Measurements from ENCODE around the gene CCDC138.

DNA sequence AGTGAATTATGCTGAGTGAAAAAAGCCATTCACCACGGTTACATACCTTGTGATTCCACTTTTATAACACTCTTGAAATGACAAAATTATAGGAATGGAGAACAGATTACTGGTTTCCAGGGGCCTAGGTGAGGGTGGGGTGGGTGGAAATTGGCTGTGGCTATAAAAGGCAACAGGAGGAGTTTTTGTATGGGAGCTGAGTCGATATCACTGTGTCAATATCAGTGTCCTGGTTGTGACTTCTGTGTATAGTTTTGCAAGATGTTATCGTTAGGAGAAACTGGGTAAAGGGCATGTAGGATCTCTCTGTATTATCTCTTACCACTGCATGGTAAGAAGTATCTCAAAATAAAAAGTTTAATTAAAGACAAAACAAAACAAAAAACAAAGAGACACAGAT, 118.1 kb downstream of the CCDC138 start:
- TF ChIP-seq EZH2 (IDR thresholded peaks at IDR 0.05) (no peak), POLR2AphosphoS5 (IDR thresholded peaks at IDR 0.05; ENCODE audit: borderline replicate concordance, low read depth, low read length) (no peak)

Measured in SK-N-MC (cell line).